ENCODE data around the gene TRPV6.

The TRPV6 gene

DNA sequence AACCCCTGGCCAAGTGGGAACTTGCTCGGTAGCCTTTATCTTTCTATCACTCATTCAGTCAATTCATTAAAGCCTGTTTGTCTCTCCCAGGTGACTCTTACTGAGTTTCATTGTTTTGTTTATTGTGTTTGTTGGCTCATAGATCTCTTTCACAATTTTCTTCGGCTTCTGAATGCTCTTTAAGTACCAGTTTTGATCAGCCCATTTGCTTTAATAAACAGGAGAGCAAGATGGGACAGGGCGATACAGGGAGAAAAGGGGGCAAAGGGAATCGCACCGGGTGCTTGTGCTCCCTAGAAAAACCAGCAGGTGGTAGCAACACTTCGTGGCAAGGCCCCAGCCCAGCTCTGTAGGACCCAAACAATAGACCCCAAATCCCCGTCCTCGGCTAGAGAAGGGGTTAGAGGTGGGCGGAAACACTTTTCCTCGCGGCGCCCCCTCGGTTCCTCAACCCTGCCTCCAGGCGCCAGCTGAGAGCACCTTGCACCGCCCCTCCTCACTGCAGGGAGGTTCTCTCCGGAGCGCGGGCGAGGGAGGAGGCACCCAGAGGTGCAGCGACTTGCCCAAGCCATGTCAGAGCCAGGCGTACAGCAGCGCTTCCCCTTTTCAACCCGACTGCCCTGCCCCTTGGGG, 31.7 kb downstream of the TRPV6 start:
- peak; percentile 61 for DNase-seq (ENCODE audit: low spot score)

DNA sequence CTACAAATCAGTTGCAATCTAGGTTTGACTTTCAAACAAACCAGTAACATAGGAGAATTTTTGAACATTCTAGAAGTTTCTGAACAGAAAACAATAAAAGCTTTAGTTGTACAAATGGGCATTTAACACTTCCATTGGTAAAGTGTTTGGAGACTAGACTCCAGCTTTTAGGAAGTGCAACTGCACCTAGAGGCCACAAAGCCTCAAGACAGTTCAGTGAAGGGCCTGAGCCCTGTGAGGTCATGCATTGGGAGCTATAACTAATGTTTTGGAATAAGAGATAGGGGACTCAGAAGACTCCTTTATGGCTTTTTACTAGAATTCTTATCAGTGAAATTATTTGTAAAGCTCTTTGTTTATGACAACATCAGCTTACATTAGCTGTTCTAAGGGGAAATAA, 33.6 kb downstream of the TRPV6 start:
- no peak for DNase-seq (ENCODE audit: low spot score)

DNA sequence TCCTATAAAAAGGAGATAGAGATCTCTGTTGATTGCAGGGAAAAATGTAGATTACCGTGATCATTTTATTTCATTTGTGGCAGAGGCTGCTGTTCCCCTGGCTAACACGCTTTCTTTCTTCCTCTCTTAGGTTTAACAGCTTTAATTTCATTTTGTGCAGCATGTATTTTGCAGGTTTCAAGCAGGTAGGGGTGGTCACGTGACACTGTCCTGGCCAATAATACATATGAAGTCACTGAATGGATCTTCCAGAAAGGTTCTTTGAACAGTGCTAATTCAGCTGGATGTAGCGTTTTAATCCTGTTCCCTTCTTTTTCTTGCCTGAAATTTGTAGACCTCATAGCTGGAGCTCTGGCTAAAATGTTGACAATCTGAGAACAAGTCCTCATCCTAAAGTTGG, 34.3 kb downstream of the TRPV6 start:
- no peak for DNase-seq (ENCODE audit: low spot score)

DNA sequence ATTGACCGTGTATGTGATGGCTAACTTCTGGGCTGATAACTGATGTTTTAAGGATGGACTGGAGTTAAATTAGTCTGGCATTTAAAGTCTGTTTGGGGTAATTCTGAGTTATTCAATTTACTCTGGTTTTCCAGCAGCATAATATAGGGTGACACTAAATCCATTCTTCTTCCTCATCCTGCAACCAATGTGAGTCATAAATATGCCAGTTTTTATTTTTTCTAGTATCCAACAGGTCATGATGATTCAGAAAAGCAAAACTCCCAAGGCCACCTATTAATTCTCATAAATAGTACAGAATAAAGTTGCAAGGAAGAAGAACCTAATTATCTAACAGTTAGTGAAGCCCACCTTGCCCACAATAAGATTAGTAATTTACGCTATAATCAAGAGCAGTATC, 38.2 kb downstream of the TRPV6 start:
- no peak for DNase-seq (ENCODE audit: low spot score)

DNA sequence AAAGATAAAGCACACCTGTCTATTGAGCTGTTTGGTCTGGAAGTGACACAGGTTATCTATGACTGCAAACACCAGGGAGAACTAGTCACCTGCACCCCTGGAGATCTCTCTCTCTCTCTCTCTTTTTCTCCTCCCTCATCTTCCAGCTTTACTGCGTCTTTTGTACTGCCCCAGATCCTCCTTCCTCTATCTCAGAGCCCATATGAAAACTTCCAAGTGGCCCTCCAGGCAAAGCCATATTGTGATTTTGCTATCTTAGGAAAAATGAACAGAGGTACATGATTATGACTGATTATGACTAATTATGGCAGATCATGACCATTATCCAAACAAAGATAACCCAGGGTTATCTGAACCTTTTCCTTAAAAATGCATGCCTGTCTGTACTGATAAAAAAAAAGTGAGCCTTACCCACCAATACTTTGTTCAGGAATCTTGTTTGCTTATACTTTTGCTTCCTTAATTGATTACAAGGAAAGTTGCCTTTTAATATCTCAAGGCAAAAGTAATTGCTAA, 43.2 kb downstream of the TRPV6 start:
- no peak for DNase-seq (ENCODE audit: low spot score)

DNA sequence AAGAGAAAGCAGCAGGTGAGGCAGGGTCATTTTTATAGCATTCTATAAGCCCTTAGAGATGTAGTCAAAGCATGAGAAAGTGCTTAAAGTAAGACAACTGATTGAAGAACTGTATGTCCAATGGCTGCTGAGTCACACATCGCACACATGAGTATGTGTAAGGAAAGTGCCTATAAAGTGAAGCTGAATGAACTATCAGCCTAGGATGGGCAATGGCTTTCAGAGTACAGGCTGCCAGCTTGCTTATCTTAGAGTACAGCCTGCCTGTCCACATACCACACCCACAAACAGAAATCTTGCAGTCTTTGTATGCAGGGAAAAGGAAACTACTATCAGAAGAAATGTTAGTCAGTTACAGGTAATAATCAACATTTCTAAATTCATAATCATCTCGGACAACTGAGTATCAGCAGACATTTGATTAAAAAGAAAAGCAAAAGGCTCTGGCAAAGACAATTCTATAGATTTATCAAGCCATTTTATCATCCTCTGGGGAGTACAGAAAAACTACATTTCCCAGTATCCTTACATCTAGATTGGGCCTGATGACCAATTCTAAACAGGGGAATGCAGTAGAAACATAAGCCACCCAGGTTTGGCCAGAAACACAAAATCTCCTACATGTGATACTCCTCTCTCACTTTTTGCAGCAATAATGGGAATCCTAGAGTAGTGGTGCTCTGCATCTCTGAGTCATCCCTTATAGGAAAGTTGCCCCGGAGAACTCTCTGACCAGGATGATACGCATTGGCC, 46.9 kb downstream of the TRPV6 start:
- no peak for DNase-seq (ENCODE audit: low spot score)

DNA sequence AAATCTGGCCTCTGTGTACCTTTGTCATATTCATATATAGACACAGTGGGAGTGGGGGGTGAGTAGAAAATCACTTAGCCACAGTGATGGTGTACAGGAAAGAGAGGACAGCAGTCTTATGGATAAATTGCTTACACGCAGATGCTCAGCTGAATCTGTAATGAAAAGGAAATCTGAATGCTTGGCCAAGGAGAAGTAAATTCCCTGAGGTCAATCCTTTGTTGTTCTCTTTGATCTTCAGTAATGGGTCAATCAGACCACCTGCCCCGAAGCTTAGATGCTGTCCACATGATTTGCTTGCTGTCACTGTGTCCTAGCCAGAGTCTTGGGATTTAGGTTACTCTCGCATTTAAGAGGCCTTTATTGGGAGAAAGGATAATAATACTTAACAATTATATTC, 49.1 kb downstream of the TRPV6 start:
- no peak for DNase-seq (ENCODE audit: low spot score)

DNA sequence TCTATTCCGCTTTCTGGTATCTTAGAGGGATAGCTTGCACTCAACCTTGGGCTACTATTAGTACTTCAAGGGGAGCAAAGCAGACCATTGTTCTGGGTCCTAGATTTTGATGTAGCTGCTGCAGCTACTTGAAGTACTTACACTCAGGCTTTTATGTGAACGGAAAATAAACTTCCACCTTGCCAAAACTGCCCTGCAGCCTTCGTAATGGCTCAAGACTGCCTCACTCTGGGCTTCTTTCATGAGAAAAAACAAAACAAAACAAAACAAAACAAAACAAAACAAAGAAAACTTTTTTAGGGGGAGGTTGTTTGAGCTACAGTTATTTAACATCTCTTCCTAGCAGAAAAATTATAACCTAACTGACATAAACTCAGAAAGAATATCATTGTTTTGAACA, 50.1 kb downstream of the TRPV6 start:
- no peak for DNase-seq (ENCODE audit: low spot score)

DNA sequence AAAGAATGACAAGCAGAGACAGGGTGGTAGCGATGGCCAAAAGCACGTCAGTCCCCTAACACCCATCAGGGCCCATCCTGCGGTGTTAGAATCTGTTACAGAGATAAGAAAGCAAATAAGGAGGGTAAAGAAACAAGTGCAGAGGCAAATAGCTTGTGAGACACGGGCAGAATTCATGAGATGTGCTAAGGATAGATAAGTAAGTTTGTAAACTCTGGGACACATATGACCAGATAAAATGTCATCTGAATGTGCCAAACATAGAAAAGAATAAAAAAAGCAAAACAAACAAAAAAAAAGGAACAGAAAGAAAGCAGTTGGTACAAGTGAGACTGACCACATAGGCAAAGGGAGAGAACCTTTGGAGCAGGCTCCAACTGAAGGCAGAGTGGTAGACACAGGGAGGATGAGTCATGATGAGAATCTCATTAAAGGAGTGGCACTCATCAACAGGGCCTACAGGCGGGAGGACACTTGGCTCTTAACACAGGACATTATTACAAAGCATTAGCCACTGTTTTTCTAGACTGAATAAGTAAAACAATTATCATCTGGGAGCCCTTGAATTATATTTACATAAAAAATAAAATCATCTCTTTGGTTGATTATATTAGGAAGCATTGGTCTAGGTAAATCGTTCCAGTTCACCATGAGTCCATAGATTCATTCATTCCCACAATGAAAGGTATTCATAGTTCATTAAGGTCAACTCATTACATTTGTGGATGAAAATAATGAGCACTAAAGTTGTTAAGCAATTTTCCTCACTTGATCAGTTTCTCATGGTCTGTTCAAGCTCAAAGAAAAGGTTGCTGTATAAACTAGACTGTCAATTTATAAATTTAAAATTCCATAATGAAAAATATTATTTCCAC, 52.1 kb downstream of the TRPV6 start:
- DNase-seq (ENCODE audit: low spot score): no peak

DNA sequence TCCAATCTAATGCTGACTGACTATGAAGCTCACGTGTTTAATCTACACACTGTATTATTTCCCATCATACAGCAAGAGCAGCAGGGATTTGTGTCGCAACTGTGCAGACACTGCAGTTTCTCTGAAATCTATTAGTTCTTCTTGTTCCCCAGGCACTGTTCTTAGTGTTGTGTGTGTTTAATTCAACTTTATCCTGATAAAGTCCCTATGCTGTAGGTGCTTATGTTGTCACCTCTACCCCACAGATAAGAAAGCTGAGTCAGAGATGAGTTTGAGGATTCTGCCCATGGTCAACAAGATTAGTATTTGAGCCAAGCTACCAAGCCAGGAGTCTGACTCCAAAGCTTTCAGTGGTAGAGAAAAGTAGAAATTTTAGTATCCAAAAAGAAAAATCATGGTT, 53.1 kb downstream of the TRPV6 start:
- no peak for DNase-seq (ENCODE audit: low spot score)

DNA sequence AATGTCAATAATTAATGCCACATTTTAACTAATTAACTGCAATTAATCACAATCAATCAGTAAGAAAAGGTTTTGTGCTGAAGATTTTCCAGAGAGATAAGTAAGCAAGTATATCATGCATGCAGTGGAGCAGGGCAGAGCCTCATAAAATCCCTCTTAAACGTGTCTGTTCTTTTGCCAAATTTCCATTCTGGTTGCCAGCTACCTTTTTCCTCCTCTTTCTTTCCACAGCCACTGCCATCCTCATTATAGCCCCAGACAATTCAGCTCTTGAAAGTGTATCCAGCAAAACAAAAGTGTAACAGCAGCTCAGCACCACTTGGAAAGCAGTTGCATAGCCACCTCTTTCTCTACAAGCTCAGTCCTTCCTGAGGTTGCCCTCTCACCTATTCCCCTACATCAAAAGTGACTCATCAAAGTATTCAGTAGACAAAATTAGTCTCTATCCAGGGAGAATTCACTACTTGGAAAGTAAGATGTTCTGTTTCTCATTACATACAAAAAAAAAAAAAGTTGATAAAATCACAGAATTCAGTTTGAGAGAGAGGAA, 57.5 kb downstream of the TRPV6 start:
- DNase-seq (ENCODE audit: low spot score): no peak

DNA sequence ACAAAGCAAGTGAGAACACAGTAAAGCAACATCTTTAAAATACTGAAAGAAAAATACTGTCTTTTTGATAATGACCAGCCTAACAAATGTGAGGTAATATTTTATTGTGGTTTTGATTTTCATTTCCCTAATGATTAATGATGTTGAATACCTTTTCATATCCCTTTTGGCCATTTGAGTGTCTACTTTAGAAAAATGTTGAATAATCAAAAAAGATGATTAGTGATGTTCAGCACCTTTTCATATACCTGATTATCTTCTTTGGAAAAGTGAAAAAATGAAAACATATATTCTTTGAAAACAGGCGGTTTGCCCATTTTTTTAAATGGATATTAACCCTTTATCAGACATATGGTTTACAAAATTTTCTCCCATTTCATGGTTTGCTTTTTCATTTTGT, 62.8 kb downstream of the TRPV6 start:
- DNase-seq (ENCODE audit: low spot score): no peak

All from activated CD4-positive, alpha-beta T cell treated with anti-CD3 and anti-CD28 coated beads, Interleukin-2, Interleukin-4, amounts not matched to agents 100 ng/mL and 50 ng/mL, durations not matched to agents 16 hours and 8 hours (primary cell).